ENCODE measurements around the gene TWF1. TPM values are rescaled to one million over a fixed set of nuclear protein-coding genes. Genes with fewer than 3 reads are reported as not detected.
A peak's percentile ranks its signal among the peaks of the same experiment; 100 is the strongest.

Gene TWF1
- total and polyA plus RNA-seq, 2 donors, result 46.6 to 65.1 TPM

GRCh38 chr12:43812926-43813325 lies 6.8 kb upstream of the TWF1 start:
- H3K27ac ChIP-seq (ENCODE audit: low read depth in 1 of 2, low read length in 1 of 2), result no peak overlapping the region
- WGBS, result 96% methylated on average over 4 of the region's 4 CpGs

GRCh38 chr12:43812057-43812456 lies 5.9 kb upstream of the TWF1 start:
- Histone ChIP-seq H3K27me3 (ENCODE audit: control insufficient read depth in 2 of 2, insufficient read depth in 1 of 2, low read length in 1 of 2) (no peaks in the 10 kb centered on the region), H3K9me3 (ENCODE audit: control insufficient read depth in 2 of 2, insufficient read depth in 1 of 2, low read length in 1 of 2) (no peaks in the 10 kb centered on the region), H3K4me1 (ENCODE audit: control insufficient read depth in 2 of 2, insufficient read depth in 2 of 2, low read length in 2 of 2) (no peaks in the 10 kb centered on the region), H3K36me3 (ENCODE audit: control insufficient read depth in 2 of 2, insufficient read depth in 2 of 2, low read length in 1 of 2) (no peaks in the 10 kb centered on the region), H3K4me3 (ENCODE audit: low read length in 2 of 2) (no peak overlapping the region), H3K27ac (ENCODE audit: low read depth in 1 of 2, low read length in 1 of 2) (no peak overlapping the region)
- 91% methylated on average over 2 of the region's 2 CpGs for WGBS
- DNase-seq (ENCODE audit: low read depth in 6 of 9, low spot score in 9 of 9), result no peak

More at GRCh38 chr12:43812926-43813325, 6.8 kb upstream of the TWF1 start:
- no peak for DNase-seq (ENCODE audit: low read depth in 6 of 9, low spot score in 9 of 9)
- Histone ChIP-seq H3K4me1 (ENCODE audit: control insufficient read depth in 2 of 2, insufficient read depth in 2 of 2, low read length in 2 of 2) (no peaks in the 10 kb centered on the region), H3K4me3 (ENCODE audit: low read length in 2 of 2) (no peak overlapping the region), H3K9me3 (ENCODE audit: control insufficient read depth in 2 of 2, insufficient read depth in 1 of 2, low read length in 1 of 2) (no peaks in the 10 kb centered on the region), H3K36me3 (ENCODE audit: control insufficient read depth in 2 of 2, insufficient read depth in 2 of 2, low read length in 1 of 2) (no peaks in the 10 kb centered on the region), H3K27me3 (ENCODE audit: control insufficient read depth in 2 of 2, insufficient read depth in 1 of 2, low read length in 1 of 2) (no peaks in the 10 kb centered on the region)

- Histone ChIP-seq H3K4me3 (ENCODE audit: low read length in 2 of 2) (no peak overlapping the region), H3K27ac (ENCODE audit: low read depth in 1 of 2, low read length in 1 of 2) (no peak overlapping the region)
- 96% methylated on average over 3 of the region's 3 CpGs for WGBS
Measured at GRCh38 chr12:43807386-43807785, 1.3 kb upstream of the TWF1 start.

GRCh38 chr12:43806737-43807072 lies 588 bp upstream of the TWF1 start:
- Histone ChIP-seq H3K9me3 (ENCODE audit: control insufficient read depth in 2 of 2, insufficient read depth in 1 of 2, low read length in 1 of 2) (no peaks in the 10 kb centered on the region), H3K27ac (ENCODE audit: low read depth in 1 of 2, low read length in 1 of 2) (peak overlapping the region; percentile 93 to 98), H3K27me3 (ENCODE audit: control insufficient read depth in 2 of 2, insufficient read depth in 1 of 2, low read length in 1 of 2) (no peaks in the 10 kb centered on the region), H3K4me1 (ENCODE audit: control insufficient read depth in 2 of 2, insufficient read depth in 2 of 2, low read length in 2 of 2) (no peaks in the 10 kb centered on the region), H3K36me3 (ENCODE audit: control insufficient read depth in 2 of 2, insufficient read depth in 2 of 2, low read length in 1 of 2) (peaks cover 0 to 12% of the 10 kb centered on the region in 2 donors), H3K4me3 (ENCODE audit: low read length in 2 of 2) (peak overlapping the region; percentile 90 to 98)
- WGBS, result 7% methylated on average over 3 of the region's 3 CpGs
- DNase-seq (ENCODE audit: low read depth in 6 of 9, low spot score in 9 of 9), result no peak

More at GRCh38 chr12:43807386-43807785, 1.3 kb upstream of the TWF1 start:
- Histone ChIP-seq H3K36me3 (ENCODE audit: control insufficient read depth in 2 of 2, insufficient read depth in 2 of 2, low read length in 1 of 2) (peaks cover 0 to 7% of the 10 kb centered on the region in 2 donors), H3K27me3 (ENCODE audit: control insufficient read depth in 2 of 2, insufficient read depth in 1 of 2, low read length in 1 of 2) (no peaks in the 10 kb centered on the region), H3K9me3 (ENCODE audit: control insufficient read depth in 2 of 2, insufficient read depth in 1 of 2, low read length in 1 of 2) (no peaks in the 10 kb centered on the region), H3K4me1 (ENCODE audit: control insufficient read depth in 2 of 2, insufficient read depth in 2 of 2, low read length in 2 of 2) (no peaks in the 10 kb centered on the region)
- DNase-seq (ENCODE audit: low read depth in 6 of 9, low spot score in 9 of 9), result no peak

- Histone ChIP-seq H3K27ac (ENCODE audit: low read depth in 1 of 2, low read length in 1 of 2) (peak overlapping the region; percentile 78 to 98), H3K9me3 (ENCODE audit: control insufficient read depth in 2 of 2, insufficient read depth in 1 of 2, low read length in 1 of 2) (no peaks in the 10 kb centered on the region), H3K27me3 (ENCODE audit: control insufficient read depth in 2 of 2, insufficient read depth in 1 of 2, low read length in 1 of 2) (no peaks in the 10 kb centered on the region), H3K4me1 (ENCODE audit: control insufficient read depth in 2 of 2, insufficient read depth in 2 of 2, low read length in 2 of 2) (no peaks in the 10 kb centered on the region), H3K36me3 (ENCODE audit: control insufficient read depth in 2 of 2, insufficient read depth in 2 of 2, low read length in 1 of 2) (peaks cover 0 to 26% of the 10 kb centered on the region in 2 donors), H3K4me3 (ENCODE audit: low read length in 2 of 2) (peak overlapping the region; percentile 90 to 98)
- DNase-seq (ENCODE audit: low read depth in 6 of 9, low spot score in 9 of 9), result peak in 5 of 9 donors; percentile 3 to 37 (median 18)
- WGBS, result 21% methylated on average over 20 of the region's 20 CpGs
Measured at GRCh38 chr12:43805149-43805859, 813 bp downstream of the TWF1 start.

- H3K27me3 ChIP-seq (ENCODE audit: control insufficient read depth in 2 of 2, insufficient read depth in 1 of 2, low read length in 1 of 2), result no peaks in the 10 kb centered on the region
- WGBS, result 97% methylated on average over 4 of the region's 4 CpGs
- H3K27ac ChIP-seq (ENCODE audit: low read depth in 1 of 2, low read length in 1 of 2), result no peak overlapping the region
- no peaks in the 10 kb centered on the region for H3K4me1 ChIP-seq (ENCODE audit: control insufficient read depth in 2 of 2, insufficient read depth in 2 of 2, low read length in 2 of 2)
- H3K36me3 ChIP-seq (ENCODE audit: control insufficient read depth in 2 of 2, insufficient read depth in 2 of 2, low read length in 1 of 2), result peaks cover 9 to 55% of the 10 kb centered on the region in 2 donors
- H3K4me3 ChIP-seq (ENCODE audit: low read length in 2 of 2), result no peak overlapping the region
- no peak for DNase-seq (ENCODE audit: low read depth in 6 of 9, low spot score in 9 of 9)
- H3K9me3 ChIP-seq (ENCODE audit: control insufficient read depth in 2 of 2, insufficient read depth in 1 of 2, low read length in 1 of 2), result no peaks in the 10 kb centered on the region
Measured at GRCh38 chr12:43797561-43798217, 8.4 kb downstream of the TWF1 start.

- H3K4me3 ChIP-seq (ENCODE audit: low read length in 2 of 2), result no peak overlapping the region
- H3K9me3 ChIP-seq (ENCODE audit: control insufficient read depth in 2 of 2, insufficient read depth in 1 of 2, low read length in 1 of 2), result no peaks in the 10 kb centered on the region
- no peak overlapping the region for H3K27ac ChIP-seq (ENCODE audit: low read depth in 1 of 2, low read length in 1 of 2)
- H3K4me1 ChIP-seq (ENCODE audit: control insufficient read depth in 2 of 2, insufficient read depth in 2 of 2, low read length in 2 of 2), result no peaks in the 10 kb centered on the region
- peaks cover 12 to 41% of the 10 kb centered on the region in 2 donors for H3K36me3 ChIP-seq (ENCODE audit: control insufficient read depth in 2 of 2, insufficient read depth in 2 of 2, low read length in 1 of 2)
- no peaks in the 10 kb centered on the region for H3K27me3 ChIP-seq (ENCODE audit: control insufficient read depth in 2 of 2, insufficient read depth in 1 of 2, low read length in 1 of 2)
- no peak for DNase-seq (ENCODE audit: low read depth in 6 of 9, low spot score in 9 of 9)
- WGBS, result 95% methylated on average over 2 of the region's 2 CpGs
Measured at GRCh38 chr12:43795716-43796280, 10.3 kb downstream of the TWF1 start.

GRCh38 chr12:43789941-43790340 lies 16.2 kb downstream of the TWF1 start:
- no peak overlapping the region for H3K27ac ChIP-seq (ENCODE audit: low read depth in 1 of 2, low read length in 1 of 2)
- no peaks in the 10 kb centered on the region for H3K9me3 ChIP-seq (ENCODE audit: control insufficient read depth in 2 of 2, insufficient read depth in 1 of 2, low read length in 1 of 2)
- peaks cover 30% of the 10 kb centered on the region in 2 donors for H3K36me3 ChIP-seq (ENCODE audit: control insufficient read depth in 2 of 2, insufficient read depth in 2 of 2, low read length in 1 of 2)
- no peak overlapping the region for H3K4me3 ChIP-seq (ENCODE audit: low read length in 2 of 2)
- H3K4me1 ChIP-seq (ENCODE audit: control insufficient read depth in 2 of 2, insufficient read depth in 2 of 2, low read length in 2 of 2), result no peaks in the 10 kb centered on the region
- no peak for DNase-seq (ENCODE audit: low read depth in 6 of 9, low spot score in 9 of 9)
- no peaks in the 10 kb centered on the region for H3K27me3 ChIP-seq (ENCODE audit: control insufficient read depth in 2 of 2, insufficient read depth in 1 of 2, low read length in 1 of 2)

- Histone ChIP-seq H3K27me3 (ENCODE audit: control insufficient read depth in 2 of 2, insufficient read depth in 1 of 2, low read length in 1 of 2) (no peaks in the 10 kb centered on the region), H3K27ac (ENCODE audit: low read depth in 1 of 2, low read length in 1 of 2) (no peak overlapping the region), H3K9me3 (ENCODE audit: control insufficient read depth in 2 of 2, insufficient read depth in 1 of 2, low read length in 1 of 2) (no peaks in the 10 kb centered on the region), H3K36me3 (ENCODE audit: control insufficient read depth in 2 of 2, insufficient read depth in 2 of 2, low read length in 1 of 2) (peaks cover 41 to 51% of the 10 kb centered on the region in 2 donors), H3K4me3 (ENCODE audit: low read length in 2 of 2) (no peak overlapping the region), H3K4me1 (ENCODE audit: control insufficient read depth in 2 of 2, insufficient read depth in 2 of 2, low read length in 2 of 2) (no peaks in the 10 kb centered on the region)
- DNase-seq (ENCODE audit: low read depth in 6 of 9, low spot score in 9 of 9), result no peak
Measured at GRCh38 chr12:43786899-43787693, 19.0 kb downstream of the TWF1 start.

All from thymus (tissue), 11 donors.